HG03095 (cell line): Measurements from ENCODE around the gene KRTCAP2.

Source experiments
- ATAC-seq: cut with Tn5 transposase; IDR thresholded peaks from one replicate; pipeline ENCODE4 v1.9.1; 2021; ENCODE audit warnings: moderate library complexity; ENCODE audit not compliant: unreplicated experiment

The KRTCAP2 gene

GRCh38 chr1:155184835-155185782 lies 12.0 kb upstream of the KRTCAP2 start:
- no peak for ATAC-seq

GRCh38 chr1:155184351-155184811 lies 11.3 kb upstream of the KRTCAP2 start:
- ATAC-seq: no peak

GRCh38 chr1:155183775-155184221 lies 10.7 kb upstream of the KRTCAP2 start:
- no peak for ATAC-seq

GRCh38 chr1:155182052-155182550 lies 9.0 kb upstream of the KRTCAP2 start:
- no peak for ATAC-seq

GRCh38 chr1:155181371-155182051 lies 8.4 kb upstream of the KRTCAP2 start:
- ATAC-seq: no peak

GRCh38 chr1:155179112-155180031 lies 6.3 kb upstream of the KRTCAP2 start:
- no peak for ATAC-seq

GRCh38 chr1:155178441-155179111 lies 5.5 kb upstream of the KRTCAP2 start:
- ATAC-seq: no peak

- no peak for ATAC-seq
These were observed 4.8 kb upstream of the KRTCAP2 start for GRCh38 chr1:155177918-155178281.

GRCh38 chr1:155177192-155177917 lies 4.3 kb upstream of the KRTCAP2 start:
- no peak for ATAC-seq

- ATAC-seq: no peak
These were observed 3.5 kb upstream of the KRTCAP2 start for GRCh38 chr1:155176544-155177071.

GRCh38 chr1:155175927-155176371 lies 2.8 kb upstream of the KRTCAP2 start:
- ATAC-seq: no peak

- ATAC-seq: no peak
These were observed 2.3 kb upstream of the KRTCAP2 start for GRCh38 chr1:155175281-155175926.

GRCh38 chr1:155174324-155175280 lies 1.5 kb upstream of the KRTCAP2 start:
- ATAC-seq: no peak

- ATAC-seq: no peak
These were observed 597 bp upstream of the KRTCAP2 start, which contains the start of gene TRIM46 for GRCh38 chr1:155173478-155174323. Gene TRIM46 (plus strand): TSS chr1:155173849. CDS start chr1:155173967, 118 bp downstream.

GRCh38 chr1:155171836-155172731 lies 1.0 kb downstream of the KRTCAP2 start:
- ATAC-seq: no peak
